ENCODE measurements around the gene MLH1.

- TF ChIP-seq CTCF (IDR thresholded peaks at IDR 0.05) (no peak), POLR2A (IDR thresholded peaks at IDR 0.05) (no peak)
Measured at GRCh38 chr3:37014620-37015019, 21.3 kb downstream of the MLH1 start.
